Kidney epithelial cell (primary cell): ENCODE results near the gene ASIC3. TPM values are rescaled to one million over a fixed set of nuclear protein-coding genes. Genes with fewer than 3 reads are reported as not detected.

Experiments used
- DNase-seq: peaks from one replicate; pipeline ENCODE4 v3.0.0-alpha.2; 2010; ENCODE audit warnings: low read depth
- H3K27me3 ChIP-seq: 2 replicates; pipeline ENCODE4 v1.6.0; 2011; ENCODE audit warnings: low read length; ENCODE audit not compliant: control insufficient read depth, insufficient read depth
- H3K36me3 ChIP-seq: 2 replicates; pipeline ENCODE4 v1.5.1; 2011; ENCODE audit warnings: low read length; ENCODE audit not compliant: control insufficient read depth, insufficient read depth
- H3K4me3 ChIP-seq: 2 replicates; pipeline ENCODE4 v1.5.1; 2011; ENCODE audit warnings: low read depth, mild to moderate bottlenecking, control low read depth, low read length
- CTCF ChIP-seq: IDR thresholded peaks from 2 replicates; pipeline ENCODE4 v1.5.1; 2011; ENCODE audit warnings: mild to moderate bottlenecking, moderate library complexity, low read length, control low read depth, inconsistent platforms; ENCODE audit not compliant: insufficient read depth, poor library complexity, severe bottlenecking
- total RNA-seq: library from RNA; depleted of rRNA; stranded (reverse); fragments of >200 nt; gene quantifications from 2 replicates; pipeline ENCODE4 v1.2.3, GENCODE V29; 2015

ASIC3 gene
- total RNA-seq, 1 donor from 2014 or later, result 0.04 TPM

- H3K27me3 ChIP-seq, result peaks cover 2% of the 10 kb centered on the region
- no peaks in the 10 kb centered on the region for H3K36me3 ChIP-seq
- no peak overlapping the region for H3K4me3 ChIP-seq
- no peak for TF ChIP-seq CTCF
- DNase-seq, result no peak
These were observed 44.8 kb upstream of the ASIC3 start for GRCh38 chr7:151003572-151003971.

DNA sequence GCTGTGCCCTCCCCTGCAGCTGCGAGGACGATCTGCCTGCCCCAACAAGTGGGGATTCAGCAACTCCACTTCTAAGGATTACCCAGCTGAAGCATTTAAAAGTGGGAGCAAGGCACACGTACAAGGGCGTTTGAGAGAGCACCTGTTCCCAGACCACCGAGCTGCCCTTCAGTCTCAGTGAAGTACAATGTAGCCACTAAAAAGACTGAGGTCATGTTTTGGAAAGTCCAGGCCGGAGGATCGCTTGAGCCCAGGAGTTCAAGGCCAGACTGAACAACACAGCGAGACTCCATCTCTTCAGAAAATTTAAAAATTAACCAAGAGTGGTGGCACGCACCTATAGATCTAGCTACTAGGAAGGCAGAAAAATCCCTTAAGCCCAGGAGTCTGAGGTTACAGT is 42.8 kb upstream of the ASIC3 start:
- no peaks in the 10 kb centered on the region for H3K36me3 ChIP-seq
- DNase-seq, result no peak
- no peak for TF ChIP-seq CTCF
- peaks cover 12% of the 10 kb centered on the region for H3K27me3 ChIP-seq
- H3K4me3 ChIP-seq, result no peak overlapping the region

DNA sequence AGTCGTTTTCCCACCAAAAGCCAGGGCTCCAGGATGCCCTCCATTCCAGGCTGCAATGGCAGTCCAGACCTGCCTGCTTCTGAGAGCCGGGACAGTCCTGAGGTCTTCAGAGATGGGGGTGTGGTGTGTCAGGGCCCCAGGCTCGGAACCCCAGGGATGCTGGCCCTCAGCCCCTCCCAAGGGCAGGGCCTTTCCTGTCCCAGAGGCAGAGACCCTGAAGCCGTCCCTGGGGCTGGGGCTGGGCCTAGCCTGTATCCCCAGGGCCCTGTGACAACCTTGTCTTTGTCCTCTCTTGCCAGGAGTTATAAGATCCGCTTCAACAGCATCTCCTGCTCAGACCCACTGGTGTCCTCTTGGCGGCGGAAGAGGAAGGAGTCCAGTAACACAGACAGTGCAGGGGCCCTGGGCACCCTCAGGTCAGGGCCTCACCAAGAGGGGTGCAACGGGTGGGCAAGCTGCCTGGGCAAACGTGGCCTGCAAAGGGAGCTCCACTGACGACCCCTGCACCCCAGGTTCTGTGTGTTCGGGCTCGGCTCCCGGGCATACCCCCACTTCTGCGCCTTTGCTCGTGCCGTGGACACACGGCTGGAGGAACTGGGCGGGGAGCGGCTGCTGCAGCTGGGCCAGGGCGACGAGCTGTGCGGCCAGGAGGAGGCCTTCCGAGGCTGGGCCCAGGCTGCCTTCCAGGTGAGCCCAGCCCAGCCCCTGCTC is 41.6 kb upstream of the ASIC3 start:
- no peak for DNase-seq
- Histone ChIP-seq H3K36me3 (no peaks in the 10 kb centered on the region), H3K27me3 (peaks cover 15% of the 10 kb centered on the region), H3K4me3 (no peak overlapping the region)
- no peak for TF ChIP-seq CTCF

GRCh38 chr7:151007469-151007898 is 40.8 kb upstream of the ASIC3 start:
- TF ChIP-seq CTCF, result no peak
- Histone ChIP-seq H3K4me3 (no peak overlapping the region), H3K27me3 (peaks cover 20% of the 10 kb centered on the region), H3K36me3 (no peaks in the 10 kb centered on the region)
- no peak for DNase-seq

DNA sequence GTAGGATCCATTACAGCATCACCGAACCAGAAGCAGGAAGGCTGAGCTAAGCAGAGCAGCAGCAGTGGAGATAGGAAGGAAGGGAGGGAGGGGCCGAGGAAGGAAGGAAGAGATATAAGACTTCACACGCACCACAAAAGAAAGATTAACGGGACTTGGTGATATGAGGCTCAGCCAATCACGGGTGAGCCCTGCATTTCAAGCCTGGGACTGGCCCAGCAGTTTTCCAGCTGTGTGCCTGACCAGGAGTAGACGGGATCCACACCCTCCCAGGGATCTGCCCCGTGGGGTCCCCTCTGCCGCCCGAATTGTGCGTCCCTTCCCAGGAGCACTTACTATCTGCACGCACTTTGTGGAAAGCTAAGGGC is 40.2 kb upstream of the ASIC3 start:
- Histone ChIP-seq H3K36me3 (no peaks in the 10 kb centered on the region), H3K4me3 (no peak overlapping the region), H3K27me3 (peaks cover 26% of the 10 kb centered on the region)
- DNase-seq, result no peak
- no peak for TF ChIP-seq CTCF
